ENCODE results near the gene CLDN9. TPM values are rescaled to one million over a fixed set of nuclear protein-coding genes. Genes with fewer than 3 reads are reported as not detected.

CLDN9 gene
- polyA plus RNA-seq, 2 of the 4 experiments (the other 2 are of a cell fraction): 0.03 to 0.06 TPM

- TF ChIP-seq ESRRA (IDR thresholded peaks at IDR 0.05; ENCODE audit: borderline replicate concordance, low read length) (no peak), NFE2L2 (conservative IDR thresholded peaks at IDR 0.05; ENCODE audit: low read length) (no peak), GATA3 (IDR thresholded peaks at IDR 0.05; ENCODE audit: borderline replicate concordance) (no peak; the same call in 1 of the 2 replicates), HES2 (IDR thresholded peaks at IDR 0.05) (no peak), MYC (IDR thresholded peaks at IDR 0.05; ENCODE audit: borderline replicate concordance, low read length) (no peak), E2F6 (IDR thresholded peaks at IDR 0.05; ENCODE audit: borderline replicate concordance, low read depth) (no peak), TP53 (CRISPR knock-in tag; IDR thresholded peaks at IDR 0.05) (no peak), ZC3H11A (IDR thresholded peaks at IDR 0.05) (no peak), FOXS1 (CRISPR knock-in tag; IDR thresholded peaks at IDR 0.05) (no peak), RCOR1 (IDR thresholded peaks at IDR 0.05; ENCODE audit: low read depth, low read length) (no peak), RNF2 (IDR thresholded peaks at IDR 0.05; ENCODE audit: borderline replicate concordance, low read depth) (0 out of 2 replicates have a peak, but pooled peaks have one; percentile 53), ATOH8 (CRISPR knock-in tag; IDR thresholded peaks at IDR 0.05; ENCODE audit: low read depth) (no peak), RAD21 (conservative IDR thresholded peaks at IDR 0.05 in 1 of 2, IDR thresholded peaks at IDR 0.05 in 1 of 2) (0 out of 5 replicates have a peak, but pooled peaks of 1 of the 2 experiments have one; percentile 17), MAFK (IDR thresholded peaks at IDR 0.05; ENCODE audit: partially characterized antibody) (no peak), JUN (IDR thresholded peaks at IDR 0.05) (no peak; a peak in 2 of 5 replicates), RARB (CRISPR knock-in tag; IDR thresholded peaks at IDR 0.05) (no peak), NR3C1 (IDR thresholded peaks at IDR 0.05) (no peak), EP300 (IDR thresholded peaks at IDR 0.05) (no peak), ZFP36 (IDR thresholded peaks at IDR 0.05; ENCODE audit: borderline replicate concordance, partially characterized antibody) (no peak)
Observed at GRCh38 chr16:2969545-2970521, 42.9 kb upstream of the CLDN9 start (continued).

- DNase-seq (ENCODE audit: low read depth in 1 of 2, low spot score in 1 of 2) (no peak), FAIRE-seq (no peak), ATAC-seq (peak in 1 of 2 experiments; percentile 1; a peak in 3 of 6 replicates)
- no peak for TF ChIP-seq KDM1A (IDR thresholded peaks at IDR 0.05; ENCODE audit: low read depth)
- no peak for TF ChIP-seq MAZ (IDR thresholded peaks at IDR 0.05; ENCODE audit: borderline replicate concordance, low read depth, low read length)
- TF ChIP-seq POLR2AphosphoS2 (conservative IDR thresholded peaks at IDR 0.05; ENCODE audit: low read length): no peak
- no peak for TF ChIP-seq BCL3 (IDR thresholded peaks at IDR 0.05)
- no peak for TF ChIP-seq ZNF302 (CRISPR knock-in tag; IDR thresholded peaks at IDR 0.05)
- WGBS (ENCODE audit: missing lambda C conversion rate): 69% methylated on average over 6 of the region's 6 CpGs
- POLR2A ChIA-PET: interaction anchor here (1.6 to 1.9 kb wide), 2 partner anchors 10 to 50 kb away, joined by 12 to 13 read pairs; partner anchors contain the start of genes PKMYT1 and TNFRSF12A
- H3K4me1 ChIP-seq: peaks cover 17% of the 10 kb centered on the region
- peak overlapping the region; percentile 84 to 91; a peak in 5 of 6 replicates for H3K27ac ChIP-seq
- no peaks in the 10 kb centered on the region for H3K9me3 ChIP-seq
- CTCF ChIA-PET: interaction anchor here (0.6 to 1.9 kb wide), 14 partner anchors 8 to 72 kb away, joined by 3 to 27 read pairs (median 4); partner anchors contain the start of genes PKMYT1 and TNFRSF12A
- peak overlapping the region; percentile 97 for H3K4me3 ChIP-seq
- H3K4me2 ChIP-seq: peak overlapping the region; percentile 100
Observed at GRCh38 chr16:2970563-2970962, 42.2 kb upstream of the CLDN9 start.

Data from A549 (cell line).